Medulla oblongata (tissue), 1 donor: ENCODE data around the gene MMADHC.
"Not testable (repeated sequence)": the region's sequence is repeated elsewhere in the genome, so short reads cannot be mapped to it uniquely, and the experiment has no call there.

Source experiments
- DNase-seq: peaks from one replicate; pipeline ENCODE4 v3.0.0-alpha.2; 2015; ENCODE audit errors: extremely low spot score

Gene MMADHC

DNA sequence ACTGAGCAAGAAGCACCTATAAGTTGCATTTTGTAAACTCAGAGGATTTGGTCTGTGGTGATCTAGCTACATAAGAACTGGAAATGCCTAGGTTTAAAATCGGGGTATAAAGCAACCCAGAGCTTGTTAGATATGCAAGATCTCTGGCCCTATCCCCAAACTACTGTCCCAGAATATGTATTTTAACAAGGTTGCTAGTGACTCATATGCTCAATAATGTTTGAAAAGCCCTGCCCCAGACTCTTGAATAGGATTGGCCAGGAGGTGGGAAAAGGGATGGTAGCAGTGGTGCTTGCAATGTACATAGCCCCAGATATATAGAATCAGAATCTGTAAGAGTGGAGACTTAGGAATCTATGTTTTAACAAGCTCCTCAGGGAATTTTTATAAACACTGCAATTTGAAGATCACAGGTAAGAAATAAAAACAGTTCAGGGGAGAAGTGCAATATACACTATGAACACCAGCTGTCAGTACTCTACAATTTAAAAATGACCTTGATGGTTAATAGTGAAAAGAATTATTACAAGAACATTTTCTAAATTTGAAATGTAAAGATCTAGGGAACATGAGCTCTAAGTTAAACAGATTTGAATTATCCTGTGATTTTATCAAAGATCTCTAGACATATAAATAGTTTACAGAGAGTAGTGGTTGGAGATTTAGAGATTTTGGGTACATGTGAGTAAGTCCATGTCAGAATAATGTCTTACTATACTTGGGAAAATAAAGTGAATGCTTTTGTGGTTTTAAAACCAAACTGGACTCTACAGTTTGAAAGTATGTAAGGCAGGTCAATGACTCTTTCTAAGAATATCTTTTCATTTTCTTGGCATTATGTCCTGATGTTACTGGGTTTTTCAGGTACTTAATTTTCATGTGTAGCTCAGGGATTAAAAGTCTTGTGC is 7.7 kb upstream of the MMADHC start:
- no peak for DNase-seq

DNA sequence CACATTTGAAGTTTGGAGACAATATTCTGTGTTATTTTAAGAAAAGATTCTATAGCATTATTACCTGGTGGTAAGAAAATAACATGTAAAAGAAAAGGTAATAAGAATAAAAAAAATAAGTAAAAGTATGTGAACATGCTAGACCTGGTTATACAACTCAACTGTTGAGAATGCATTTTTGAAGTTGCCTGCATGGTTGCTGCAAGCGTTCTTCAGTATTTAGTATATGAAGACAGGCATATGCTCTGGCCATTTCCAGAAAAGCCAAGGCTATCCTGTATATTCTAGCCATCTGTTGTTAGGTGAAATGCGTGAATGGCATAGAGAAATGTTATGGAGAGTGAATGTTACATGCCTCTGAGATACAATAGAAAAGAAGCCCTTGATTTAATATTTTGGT is 6.8 kb upstream of the MMADHC start:
- no peak for DNase-seq

DNA sequence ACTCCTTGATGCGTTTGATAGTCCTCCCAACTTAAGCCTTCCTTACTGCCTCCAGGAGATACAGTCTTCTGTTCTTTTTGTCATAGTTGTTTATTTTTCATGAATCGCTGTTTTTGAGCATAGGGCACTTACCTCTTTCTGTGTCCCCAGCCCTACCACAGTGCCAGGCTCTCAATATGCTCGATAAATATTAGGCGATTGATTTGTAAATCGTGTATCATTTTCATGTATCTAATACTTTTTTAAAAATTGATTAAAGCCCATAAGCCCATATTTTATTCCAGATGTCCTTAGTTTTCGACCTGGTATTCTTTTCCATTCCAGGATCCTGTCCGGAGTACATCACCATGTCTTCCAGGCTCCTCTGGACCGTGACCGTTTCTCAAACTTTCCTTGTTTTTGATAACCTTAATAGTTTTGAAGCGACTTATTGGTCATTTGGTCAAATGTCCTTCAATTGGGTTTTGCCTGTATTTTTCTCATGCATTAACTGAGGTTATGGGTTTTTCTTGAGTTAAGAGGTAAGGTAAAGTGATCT is 444 bp upstream of the MMADHC start:
- no peak for DNase-seq

DNA sequence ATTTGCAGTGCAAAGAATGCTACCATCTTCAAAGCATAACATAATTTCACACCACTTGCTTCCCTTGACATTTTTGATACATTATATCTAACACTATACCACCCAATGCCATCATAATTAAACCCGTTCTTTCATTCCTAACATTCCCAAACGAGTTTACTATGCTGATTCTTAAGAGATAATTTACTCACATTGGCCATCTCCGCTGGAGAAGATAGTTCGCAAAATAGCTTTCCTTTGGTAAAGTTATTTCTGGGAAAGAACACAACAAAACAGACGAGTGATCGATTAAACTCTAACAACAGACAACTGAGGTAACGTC is 716 bp downstream of the MMADHC start:
- DNase-seq = no peak

DNA sequence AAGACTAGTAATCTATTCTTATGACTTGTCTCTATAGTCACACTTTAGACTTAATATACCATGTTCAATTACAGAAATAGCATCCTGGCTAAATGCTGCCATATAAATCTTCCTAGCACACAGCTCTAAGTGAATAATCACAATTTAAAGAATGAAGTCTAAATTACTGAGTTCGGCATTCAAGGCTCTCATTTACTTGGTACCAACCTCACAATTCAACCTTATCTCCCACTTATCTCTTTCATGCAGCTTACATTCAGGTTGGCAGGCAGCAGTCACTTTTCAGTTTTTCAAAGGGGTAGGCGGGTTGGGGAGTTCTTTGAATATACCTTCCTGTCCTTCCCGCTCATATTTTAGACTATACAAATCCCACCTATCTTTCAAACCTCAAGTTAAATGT is 1.5 kb downstream of the MMADHC start:
- no peak for DNase-seq

DNA sequence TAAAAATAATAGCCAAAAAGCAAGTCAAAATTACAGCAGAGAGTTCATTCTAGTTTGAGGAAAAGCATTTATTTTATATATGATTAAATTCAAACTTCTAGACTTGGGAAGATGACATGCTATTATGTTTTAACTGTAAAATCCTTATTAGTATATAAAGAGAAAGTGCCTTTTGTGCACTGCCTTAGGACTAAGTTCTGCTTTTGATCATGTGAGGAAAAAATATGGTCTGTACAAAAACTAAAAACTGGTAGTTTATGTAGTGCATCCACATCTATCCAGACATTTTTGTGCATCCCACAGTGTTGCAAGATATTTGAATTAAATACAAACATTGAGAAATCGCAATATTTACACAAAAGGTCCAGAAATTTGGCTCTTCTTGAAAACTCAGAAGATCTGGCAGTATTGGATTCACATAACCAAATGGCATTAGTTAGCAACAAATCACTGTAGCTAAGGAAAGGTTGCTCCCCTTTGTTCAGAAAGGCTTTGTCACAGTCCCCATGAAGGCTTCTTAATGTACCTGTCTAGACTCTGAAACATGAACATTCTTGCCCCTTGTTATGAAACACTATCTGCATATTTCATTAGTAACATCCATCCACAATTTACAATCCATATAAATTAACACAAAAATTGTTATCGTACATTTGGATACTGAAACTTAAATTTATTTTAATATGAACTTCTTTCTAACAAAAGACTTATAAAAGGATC is 2.2 kb downstream of the MMADHC start:
- DNase-seq = no peak

DNA sequence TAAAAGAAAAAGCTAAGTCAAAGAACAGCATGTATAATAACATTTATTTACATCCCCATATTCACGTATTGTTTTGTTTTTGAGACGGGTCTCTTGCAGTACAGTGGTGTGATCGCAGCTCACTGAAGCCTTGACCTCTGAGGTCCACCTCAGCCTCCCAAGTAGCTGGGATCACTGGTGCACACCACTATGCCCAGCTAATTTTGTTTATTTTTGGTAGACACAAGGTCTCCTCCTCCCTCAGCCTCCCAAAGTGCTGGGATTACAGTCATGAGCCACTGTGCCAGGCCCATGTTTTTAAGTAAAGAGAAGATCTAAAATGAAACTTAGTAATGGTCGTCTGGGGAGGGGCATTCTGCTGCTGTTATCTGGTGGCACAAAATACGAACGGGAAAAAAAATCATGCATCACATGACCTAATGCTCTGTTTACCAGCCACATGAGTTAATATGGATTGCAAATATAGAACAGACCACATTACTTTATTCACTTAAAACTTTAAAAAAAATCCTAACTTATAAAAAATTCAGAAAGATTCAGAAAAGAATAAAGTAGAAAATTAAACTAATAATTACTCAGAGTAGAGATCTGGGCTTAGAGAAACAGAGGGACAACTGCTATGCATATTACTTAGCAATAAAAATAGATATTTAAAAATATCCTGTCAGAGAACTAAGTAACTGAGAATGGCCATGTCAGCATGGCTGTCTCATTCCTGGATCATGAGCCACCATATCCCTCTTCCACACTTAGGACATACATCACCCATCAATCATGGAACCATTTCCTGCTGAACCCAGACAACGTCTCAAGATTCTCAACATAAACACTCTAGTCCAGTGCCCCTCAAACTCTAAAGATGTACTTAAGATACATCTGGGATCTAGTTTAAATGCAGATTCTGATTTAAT is 7.3 kb downstream of the MMADHC start:
- no peak for DNase-seq

DNA sequence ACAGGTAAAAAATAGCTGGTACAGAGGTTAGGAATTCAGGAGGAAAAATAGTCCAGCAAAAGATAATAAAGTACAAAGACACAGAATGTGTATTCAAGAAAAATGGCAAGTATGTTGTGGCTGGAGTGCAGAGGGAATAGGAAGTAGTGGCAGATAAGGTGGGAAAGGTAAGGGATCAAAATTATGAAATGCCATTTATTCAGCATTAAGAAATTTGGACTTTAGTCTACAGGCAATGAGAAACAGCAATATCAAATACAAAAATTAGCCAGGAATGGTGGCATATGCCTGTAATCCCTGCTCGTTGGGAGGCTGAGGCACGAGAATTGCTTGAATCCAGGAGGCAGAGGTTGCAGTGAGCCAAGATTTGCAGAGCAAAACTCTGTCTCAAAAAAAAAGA is 10.3 kb downstream of the MMADHC start:
- no peak for DNase-seq

DNA sequence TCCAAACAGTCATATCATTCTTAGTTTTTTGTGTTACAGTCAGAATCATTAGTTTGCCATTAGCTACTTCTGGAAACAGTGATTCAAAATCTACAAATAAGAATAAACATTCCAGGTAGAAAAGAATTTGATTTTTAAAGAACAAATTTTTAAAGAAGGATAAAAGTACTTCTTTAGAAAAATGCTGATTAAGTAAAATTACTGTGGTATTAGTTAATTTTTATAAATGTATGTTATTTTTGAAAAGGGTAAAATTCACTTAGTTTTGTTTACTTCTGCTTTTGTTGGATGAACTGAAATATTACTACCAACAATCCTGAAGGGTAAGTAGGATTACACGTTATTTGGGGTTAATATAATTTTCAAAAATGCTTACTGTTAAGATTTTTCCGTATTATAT is 11.8 kb downstream of the MMADHC start:
- DNase-seq = no peak

DNA sequence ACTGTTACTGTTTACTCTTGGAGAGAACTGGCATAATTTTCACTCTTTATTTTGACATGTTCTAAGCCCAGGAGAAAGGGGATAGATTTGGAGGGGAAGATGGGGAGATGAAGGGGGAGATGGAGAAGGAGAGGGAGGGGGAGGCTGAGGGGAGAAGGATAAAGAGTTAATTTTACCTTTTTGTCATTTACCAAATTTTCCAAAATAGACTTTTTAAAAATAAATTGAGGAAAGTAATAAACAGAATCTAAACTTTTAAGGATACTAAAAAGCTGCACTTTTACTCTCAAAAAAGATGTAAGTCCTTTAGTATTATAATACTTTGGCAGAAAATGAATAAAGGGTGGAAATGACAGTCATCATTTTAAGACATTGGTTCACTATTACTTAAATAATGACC is 12.3 kb downstream of the MMADHC start:
- DNase-seq = no peak

DNA sequence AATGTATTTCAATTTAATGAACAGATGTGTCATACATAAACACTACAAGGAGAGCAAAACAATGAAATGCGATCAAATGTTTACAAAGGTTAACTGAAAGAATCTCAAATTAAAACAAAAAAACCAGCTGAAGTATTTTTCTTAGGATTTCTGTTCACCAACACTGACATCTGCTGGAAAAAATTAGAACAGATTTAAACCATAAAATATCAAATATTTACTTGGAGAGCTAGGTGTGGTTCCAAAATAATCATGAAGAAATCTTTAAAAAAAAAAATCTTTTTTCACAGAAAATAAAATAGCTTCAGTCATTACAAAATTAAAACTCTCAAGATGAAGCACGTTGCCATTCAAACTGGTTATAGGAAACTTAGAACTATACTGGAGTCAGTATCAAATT is 13.8 kb downstream of the MMADHC start:
- no peak for DNase-seq

DNA sequence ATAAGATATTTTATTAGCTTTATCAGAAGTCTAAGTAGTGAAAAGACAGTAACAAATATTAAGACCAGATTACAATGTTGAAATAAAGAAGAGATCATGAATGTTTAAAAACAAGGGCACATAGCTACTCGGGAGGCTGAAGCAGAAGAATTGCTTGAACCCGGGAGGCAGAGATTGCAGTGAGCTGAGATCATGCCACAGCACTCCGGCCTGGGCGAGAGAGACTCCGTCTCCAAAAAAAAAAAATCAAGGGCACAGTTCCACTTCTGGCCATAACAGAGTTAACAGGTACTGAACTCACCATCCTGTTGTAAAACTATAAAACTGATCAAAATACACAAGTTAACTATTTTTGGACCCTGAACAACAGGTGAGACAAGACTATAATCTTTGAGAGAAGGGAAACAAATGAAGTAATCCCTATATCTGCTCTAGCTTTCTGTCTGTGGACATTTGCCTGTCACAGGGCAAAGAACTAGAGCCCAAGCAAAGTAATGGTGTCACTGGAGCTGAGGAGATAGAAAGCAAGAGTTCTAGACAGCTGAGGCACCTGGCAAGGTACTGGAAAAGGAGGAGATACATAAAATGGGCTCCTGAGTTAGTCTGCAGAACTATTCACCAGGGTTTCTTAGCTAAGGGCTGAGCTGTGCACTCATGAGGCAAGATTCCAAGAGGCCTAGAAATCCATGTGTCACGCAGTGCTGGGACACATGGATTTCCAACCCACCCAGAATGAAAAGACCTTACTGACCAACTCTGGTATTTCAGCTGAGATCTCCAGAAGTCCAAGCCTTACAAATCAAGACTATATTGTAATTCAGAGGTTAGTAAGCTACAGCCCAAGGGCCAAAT is 15.2 kb downstream of the MMADHC start:
- no peak for DNase-seq

DNA sequence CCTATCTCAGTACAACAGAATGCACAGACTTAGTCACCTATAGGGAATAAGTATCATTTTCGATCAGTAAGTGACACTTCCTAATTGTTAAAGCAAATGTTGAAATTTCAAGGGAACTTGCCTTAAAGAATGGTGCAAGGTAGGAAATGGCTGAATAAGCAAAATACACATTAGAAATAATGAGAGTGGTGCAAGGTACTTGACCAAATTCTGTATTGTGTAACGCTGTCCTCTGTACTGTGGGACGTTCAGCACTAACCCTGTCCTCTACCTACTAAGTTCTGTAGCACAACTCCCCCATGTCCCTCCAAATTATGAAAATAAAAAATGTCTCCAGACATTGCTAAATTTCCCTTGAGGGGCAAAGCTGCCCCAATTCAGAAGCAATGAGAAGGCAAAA is 19.4 kb downstream of the MMADHC start:
- DNase-seq = no peak

DNA sequence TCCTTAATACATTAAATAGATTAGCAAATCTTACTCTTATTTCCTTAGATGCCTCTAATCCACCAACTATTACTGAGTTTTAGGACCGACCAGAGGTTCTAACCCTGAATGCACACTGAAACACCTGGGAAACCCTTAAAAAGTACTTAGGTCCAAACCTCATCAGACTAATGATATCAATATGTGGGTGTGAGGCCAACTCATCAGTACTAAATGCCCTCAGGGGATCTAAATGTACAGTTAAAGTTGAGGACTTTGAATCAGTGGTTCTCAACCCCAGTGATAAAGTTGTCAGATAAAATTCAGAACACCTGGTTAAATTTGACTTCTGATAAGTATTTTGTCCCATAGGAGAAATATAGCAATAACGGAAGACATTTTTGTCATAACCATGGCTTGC is 20.9 kb downstream of the MMADHC start:
- DNase-seq = no peak

DNA sequence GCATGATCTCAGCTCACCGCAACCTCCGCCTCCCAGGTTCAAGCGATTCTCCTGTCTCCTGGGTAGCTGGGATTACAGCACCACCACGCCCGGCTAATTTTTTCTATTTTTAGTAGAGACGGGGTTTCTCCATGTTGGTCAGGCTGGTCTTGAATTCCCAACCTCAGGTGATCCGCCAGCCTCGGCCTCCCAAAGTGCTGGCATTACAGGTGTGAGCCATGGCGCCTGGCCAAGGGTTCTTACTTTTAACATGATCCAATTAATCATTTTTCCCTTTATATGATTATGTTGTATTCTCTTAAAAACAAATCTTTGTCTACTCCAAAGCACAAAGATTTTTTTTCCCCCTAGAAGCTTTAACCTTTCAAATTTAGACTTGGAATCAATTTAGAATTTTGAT is 21.9 kb downstream of the MMADHC start:
- not testable (repeated sequence) for DNase-seq

DNA sequence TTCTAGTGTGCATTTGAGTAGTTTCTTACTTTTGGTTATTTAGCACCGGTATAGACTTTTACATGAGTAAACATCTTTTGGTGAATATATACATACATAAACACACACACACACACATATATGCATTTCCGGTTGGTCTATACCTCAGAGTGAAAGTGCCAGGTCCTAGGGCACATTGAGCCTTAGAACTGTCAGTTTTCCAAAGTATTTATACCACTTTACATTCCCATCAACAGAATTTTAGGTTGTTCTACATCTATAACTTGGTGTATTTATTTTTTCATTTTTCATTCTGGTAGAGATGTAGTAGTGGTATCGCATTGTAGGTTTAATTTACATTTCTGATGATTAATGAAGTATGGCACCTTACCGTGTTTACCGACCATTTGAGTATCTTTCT is 22.6 kb downstream of the MMADHC start:
- no peak for DNase-seq

DNA sequence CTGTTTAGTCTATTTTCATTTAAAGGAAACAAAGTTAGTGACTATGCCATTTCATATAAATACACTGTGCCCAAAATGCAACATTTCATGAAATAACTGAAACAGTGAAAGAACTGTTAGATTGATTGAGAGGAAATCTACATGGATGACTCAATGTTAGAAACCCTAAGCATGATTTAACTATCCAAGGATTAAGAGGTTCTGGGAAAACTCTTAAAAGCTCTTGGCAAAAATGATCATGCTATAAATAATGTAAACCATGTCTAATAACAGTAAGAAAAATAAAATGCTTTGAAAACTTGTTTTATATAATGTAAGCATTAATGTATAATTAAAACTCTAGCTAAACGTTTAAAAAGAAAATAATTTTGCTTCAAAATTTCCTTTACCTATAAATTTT is 23.5 kb downstream of the MMADHC start:
- no peak for DNase-seq

DNA sequence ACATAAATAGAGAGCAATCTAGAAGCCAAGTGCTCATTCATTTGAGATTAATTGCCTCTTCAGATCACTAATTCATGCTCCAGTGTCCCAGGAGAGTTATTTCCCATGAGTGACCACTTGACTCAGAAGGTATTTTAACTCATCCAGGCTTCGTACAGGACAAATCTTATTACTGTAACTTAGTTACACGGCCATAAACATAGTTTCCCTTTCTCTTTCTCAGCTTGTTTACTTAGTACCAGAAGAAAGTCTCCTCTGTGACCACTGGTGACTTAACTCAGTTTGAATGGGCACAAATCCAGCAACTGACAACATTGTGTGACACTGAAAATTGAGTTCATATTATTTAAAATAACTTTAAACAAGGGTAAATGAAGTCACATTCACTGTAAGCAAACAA is 25.3 kb downstream of the MMADHC start:
- no peak for DNase-seq

DNA sequence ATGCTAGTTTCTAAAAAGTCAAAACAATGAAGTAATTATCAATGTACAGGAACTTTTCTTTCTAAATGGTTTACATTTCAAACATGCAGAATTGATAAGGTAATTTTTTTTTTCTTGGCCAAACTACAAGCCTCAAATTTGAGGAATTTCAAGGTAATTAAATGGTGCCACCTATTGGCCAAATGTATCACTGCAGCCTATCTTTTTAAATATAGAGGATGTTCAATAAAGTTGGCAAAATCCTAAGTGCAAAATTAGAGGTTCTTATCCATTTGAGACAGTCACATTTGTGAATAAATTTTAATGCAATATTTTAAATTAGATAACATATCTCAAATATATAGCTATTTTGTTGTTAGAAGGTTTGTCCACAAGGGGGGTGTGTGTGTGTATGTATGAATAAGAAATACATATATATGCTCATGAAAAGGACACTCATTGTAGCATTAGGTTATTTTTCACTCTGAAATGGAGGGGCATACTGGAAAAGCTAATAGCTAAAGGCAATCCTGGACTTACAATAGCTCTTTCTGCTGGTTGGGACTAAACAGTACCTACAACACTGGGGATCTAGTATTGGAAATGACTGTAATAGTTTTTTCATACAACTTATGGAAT is 26.2 kb downstream of the MMADHC start:
- peak; percentile 65 for DNase-seq

DNA sequence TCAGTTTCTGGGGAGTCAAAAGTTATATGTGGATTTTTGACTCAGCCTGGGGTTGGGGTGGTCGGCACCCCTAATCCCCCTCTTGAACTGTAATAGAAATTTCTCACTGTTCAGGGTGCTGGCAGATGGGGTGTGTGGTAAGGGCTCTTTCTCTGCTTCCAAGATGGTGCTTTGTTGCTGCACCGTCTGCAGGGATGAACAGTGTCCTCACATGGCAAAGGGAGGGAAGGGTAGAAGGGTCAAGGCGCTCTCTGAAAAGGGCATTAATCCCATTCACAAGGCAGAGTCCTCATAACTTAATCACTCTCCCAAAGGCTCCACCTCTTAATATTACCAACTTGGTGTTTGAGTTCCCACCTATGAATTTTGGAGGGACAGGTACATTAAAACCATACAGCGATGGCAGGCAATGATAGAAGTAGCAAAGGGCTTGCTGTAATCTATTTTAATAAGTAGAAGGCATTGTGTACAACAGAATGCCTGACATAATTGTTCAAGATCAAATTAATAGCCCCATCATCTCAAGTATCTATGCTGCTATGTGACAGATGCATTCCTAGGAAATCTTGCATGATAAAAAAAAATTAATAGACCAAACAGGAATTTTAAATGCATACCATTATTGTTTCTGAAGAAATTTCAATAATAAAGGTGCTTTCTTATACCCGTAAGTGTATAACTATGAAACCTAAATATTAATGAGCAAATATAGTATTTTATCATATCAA is 28.1 kb downstream of the MMADHC start:
- no peak for DNase-seq
